ENCODE measurements around the gene CBLN3. TPM values are rescaled to one million over a fixed set of nuclear protein-coding genes. Genes with fewer than 3 reads are reported as not detected.

The CBLN3 gene
- total and polyA plus RNA-seq, 4 donors: 0.07 to 0.79 (median 0.46) TPM

DNA sequence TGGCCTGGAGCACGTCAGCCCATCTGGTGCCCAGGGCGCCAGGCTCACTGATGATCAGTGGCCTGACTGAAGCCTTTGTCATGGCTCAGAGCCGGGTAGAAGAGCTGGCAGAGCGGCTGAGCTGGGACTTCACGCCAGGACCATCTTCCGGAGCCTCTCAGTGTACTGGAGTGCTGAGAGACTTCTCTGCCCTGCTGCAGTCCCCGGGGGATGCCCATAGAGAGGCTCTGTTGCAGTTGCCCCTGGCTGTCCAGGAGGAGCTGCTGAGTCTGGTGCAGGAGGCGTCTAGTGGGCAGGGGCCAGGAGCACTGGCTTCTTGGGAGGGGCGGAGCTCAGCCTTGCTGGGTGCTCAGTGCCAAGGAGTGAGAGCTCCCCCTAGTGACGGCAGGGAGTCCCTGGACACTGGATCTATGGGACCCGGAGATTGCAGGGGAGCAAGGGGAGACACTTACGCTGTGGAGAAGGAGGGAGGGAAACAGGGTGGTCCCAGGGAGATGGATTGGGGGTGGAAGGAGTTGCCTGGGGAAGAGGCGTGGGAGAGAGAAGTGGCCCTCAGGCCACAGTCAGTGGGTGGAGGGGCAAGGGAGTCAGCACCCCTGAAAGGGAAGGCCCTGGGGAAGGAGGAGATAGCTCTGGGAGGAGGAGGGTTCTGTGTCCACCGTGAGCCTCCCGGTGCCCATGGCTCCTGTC lies 2.2 kb upstream of the CBLN3 start:
- peaks cover 10 to 24% (median 19%) of the 10 kb centered on the region in 4 donors for H3K36me3 ChIP-seq (ENCODE audit: control insufficient read depth in 4 of 4, insufficient read depth in 3 of 4, low read depth in 1 of 4, low read length in 3 of 4)
- no peak overlapping the region for H3K4me3 ChIP-seq (ENCODE audit: low read depth in 1 of 3, low read length in 3 of 3)
- H3K4me1 ChIP-seq (ENCODE audit: control insufficient read depth in 4 of 4, insufficient read depth in 4 of 4, low read length in 3 of 4): peaks cover 14 to 64% (median 50%) of the 10 kb centered on the region in 4 donors
- H3K9me3 ChIP-seq (ENCODE audit: control insufficient read depth in 4 of 4, low read length in 3 of 4): no peaks in the 10 kb centered on the region
- H3K27ac ChIP-seq (ENCODE audit: low read depth in 1 of 2, low read length in 2 of 2): peak overlapping the region; percentile 90 to 91
- TF ChIP-seq EGR1 (IDR thresholded peaks at IDR 0.05; ENCODE audit: low read depth in 2 of 2): no peak
- no peak for TF ChIP-seq FOXA2 (IDR thresholded peaks at IDR 0.05)
- no peak for TF ChIP-seq NR2F2 (IDR thresholded peaks at IDR 0.05)
- TF ChIP-seq, protein P1, sequence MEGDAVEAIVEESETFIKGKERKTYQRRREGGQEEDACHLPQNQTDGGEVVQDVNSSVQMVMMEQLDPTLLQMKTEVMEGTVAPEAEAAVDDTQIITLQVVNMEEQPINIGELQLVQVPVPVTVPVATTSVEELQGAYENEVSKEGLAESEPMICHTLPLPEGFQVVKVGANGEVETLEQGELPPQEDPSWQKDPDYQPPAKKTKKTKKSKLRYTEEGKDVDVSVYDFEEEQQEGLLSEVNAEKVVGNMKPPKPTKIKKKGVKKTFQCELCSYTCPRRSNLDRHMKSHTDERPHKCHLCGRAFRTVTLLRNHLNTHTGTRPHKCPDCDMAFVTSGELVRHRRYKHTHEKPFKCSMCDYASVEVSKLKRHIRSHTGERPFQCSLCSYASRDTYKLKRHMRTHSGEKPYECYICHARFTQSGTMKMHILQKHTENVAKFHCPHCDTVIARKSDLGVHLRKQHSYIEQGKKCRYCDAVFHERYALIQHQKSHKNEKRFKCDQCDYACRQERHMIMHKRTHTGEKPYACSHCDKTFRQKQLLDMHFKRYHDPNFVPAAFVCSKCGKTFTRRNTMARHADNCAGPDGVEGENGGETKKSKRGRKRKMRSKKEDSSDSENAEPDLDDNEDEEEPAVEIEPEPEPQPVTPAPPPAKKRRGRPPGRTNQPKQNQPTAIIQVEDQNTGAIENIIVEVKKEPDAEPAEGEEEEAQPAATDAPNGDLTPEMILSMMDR (IDR thresholded peaks at IDR 0.05; ENCODE audit: low read depth, low read length, missing input control): peak; percentile 89
- peak; percentile 93 for TF ChIP-seq RAD21 (IDR thresholded peaks at IDR 0.05)
- peak in 1 of 2 donors; percentile 26 for TF ChIP-seq HNF4A (conservative IDR thresholded peaks at IDR 0.05)
- TF ChIP-seq JUND (IDR thresholded peaks at IDR 0.05): no peak
- no peaks in the 10 kb centered on the region for H3K27me3 ChIP-seq (ENCODE audit: control insufficient read depth in 4 of 4, insufficient read depth in 4 of 4, low read length in 3 of 4)
- WGBS: 28% methylated on average over 15 of the region's 15 CpGs
- peak; percentile 94 for DNase-seq (ENCODE audit: low spot score)
- H3K9ac ChIP-seq (ENCODE audit: low read depth in 1 of 2, low read length in 2 of 2): no peak overlapping the region

DNA sequence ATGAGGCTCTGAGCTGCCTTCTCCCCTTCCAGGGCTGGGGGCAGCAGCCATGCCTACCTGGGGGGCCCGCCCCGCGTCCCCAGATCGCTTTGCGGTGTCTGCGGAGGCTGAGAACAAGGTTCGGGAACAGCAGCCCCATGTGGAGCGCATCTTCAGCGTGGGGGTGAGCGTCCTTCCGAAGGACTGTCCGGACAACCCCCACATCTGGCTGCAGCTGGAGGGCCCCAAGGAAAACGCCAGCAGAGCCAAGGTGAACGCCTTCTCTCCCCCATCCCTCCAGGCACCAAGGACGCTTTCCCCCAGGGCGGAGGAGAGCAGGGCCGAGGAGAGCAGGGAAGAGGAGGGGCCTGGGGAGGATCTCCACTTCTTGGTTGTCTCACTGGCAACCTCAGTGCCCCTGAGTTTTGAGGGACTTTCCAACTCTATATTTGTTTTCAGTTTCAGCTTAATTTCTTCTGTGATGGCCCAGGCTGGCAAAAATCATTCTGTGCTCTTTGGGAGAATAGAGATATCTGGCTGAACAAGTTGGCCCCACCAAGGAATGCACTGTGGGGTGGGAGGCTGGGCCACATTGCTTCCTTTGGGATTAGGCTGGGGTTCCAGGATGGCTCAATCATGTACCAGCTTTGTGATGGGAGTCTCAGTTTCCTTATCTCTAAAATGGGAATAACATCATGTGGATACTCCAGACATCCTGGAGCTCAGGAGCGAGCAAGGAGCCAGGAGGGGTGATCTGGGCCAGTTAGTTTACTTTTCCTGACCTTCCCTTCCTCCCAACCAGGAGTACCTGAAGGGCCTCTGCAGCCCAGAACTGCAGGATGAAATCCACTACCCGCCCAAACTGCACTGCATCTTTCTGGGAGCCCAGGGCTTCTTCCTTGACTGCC lies 1.5 kb upstream of the CBLN3 start:
- WGBS: 16% methylated on average over 19 of the region's 19 CpGs
- peaks cover 14 to 66% (median 54%) of the 10 kb centered on the region in 4 donors for H3K4me1 ChIP-seq (ENCODE audit: control insufficient read depth in 4 of 4, insufficient read depth in 4 of 4, low read length in 3 of 4)

More for the DNA sequence above, 1.5 kb upstream of the CBLN3 start:
- Histone ChIP-seq H3K27me3 (ENCODE audit: control insufficient read depth in 4 of 4, insufficient read depth in 4 of 4, low read length in 3 of 4) (no peaks in the 10 kb centered on the region), H3K9me3 (ENCODE audit: control insufficient read depth in 4 of 4, low read length in 3 of 4) (no peaks in the 10 kb centered on the region), H3K4me3 (ENCODE audit: low read depth in 1 of 3, low read length in 3 of 3) (peak overlapping the region; percentile 77 to 85 (median 81)), H3K9ac (ENCODE audit: low read depth in 1 of 2, low read length in 2 of 2) (peak overlapping the region; percentile 89 to 91), H3K36me3 (ENCODE audit: control insufficient read depth in 4 of 4, insufficient read depth in 3 of 4, low read depth in 1 of 4, low read length in 3 of 4) (peaks cover 7 to 21% (median 16%) of the 10 kb centered on the region in 4 donors), H3K27ac (ENCODE audit: low read depth in 1 of 2, low read length in 2 of 2) (peak overlapping the region; percentile 90 to 91)
- TF ChIP-seq GABPA (IDR thresholded peaks at IDR 0.05 in 1 of 2, conservative IDR thresholded peaks at IDR 0.05 in 1 of 2) (no peak), JUND (IDR thresholded peaks at IDR 0.05) (no peak), HNF4A (conservative IDR thresholded peaks at IDR 0.05) (no peak), RXRA (IDR thresholded peaks at IDR 0.05) (no peak), NR2F2 (IDR thresholded peaks at IDR 0.05) (no peak), FOXA1 (IDR thresholded peaks at IDR 0.05) (no peak), EGR1 (IDR thresholded peaks at IDR 0.05; ENCODE audit: low read depth in 2 of 2) (no peak), SP1 (IDR thresholded peaks at IDR 0.05) (no peak), RAD21 (IDR thresholded peaks at IDR 0.05) (no peak), TAF1 (conservative IDR thresholded peaks at IDR 0.05) (no peak), HNF4G (IDR thresholded peaks at IDR 0.05) (no peak), REST (IDR thresholded peaks at IDR 0.05) (no peak), FOXA2 (IDR thresholded peaks at IDR 0.05) (no peak), YY1 (IDR thresholded peaks at IDR 0.05) (no peak)
- TF ChIP-seq, protein P2, sequence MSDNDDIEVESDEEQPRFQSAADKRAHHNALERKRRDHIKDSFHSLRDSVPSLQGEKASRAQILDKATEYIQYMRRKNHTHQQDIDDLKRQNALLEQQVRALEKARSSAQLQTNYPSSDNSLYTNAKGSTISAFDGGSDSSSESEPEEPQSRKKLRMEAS (IDR thresholded peaks at IDR 0.05): no peak
- TF ChIP-seq, protein P3, sequence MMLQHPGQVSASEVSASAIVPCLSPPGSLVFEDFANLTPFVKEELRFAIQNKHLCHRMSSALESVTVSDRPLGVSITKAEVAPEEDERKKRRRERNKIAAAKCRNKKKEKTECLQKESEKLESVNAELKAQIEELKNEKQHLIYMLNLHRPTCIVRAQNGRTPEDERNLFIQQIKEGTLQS (IDR thresholded peaks at IDR 0.05): no peak
- TF ChIP-seq, protein P1 (IDR thresholded peaks at IDR 0.05; ENCODE audit: low read depth, low read length, missing input control): no peak
- DNase-seq (ENCODE audit: low spot score): no peak
